Mucosa of descending colon (tissue), 3 donors: ENCODE measurements around the gene TMEM116. TPM values are rescaled to one million over a fixed set of nuclear protein-coding genes. Genes with fewer than 3 reads are reported as not detected.
"Not testable (repeated sequence)": the region's sequence is repeated elsewhere in the genome, so short reads cannot be mapped to it uniquely, and the experiment has no call there.

Source experiments
- ATAC-seq: fragments of 200-7000 bp; cut with Tn5 transposase; one replicate; pipeline ENCODE4 v1.9.1; 2020; ENCODE audit warnings: mild to moderate bottlenecking, moderate library complexity
- DNase-seq, 3 donors: peaks; one replicate each; pipeline ENCODE4 v3.0.0-alpha.2; 2020
- H3K36me3 ChIP-seq: fragments of 200-600 bp; one replicate; pipeline ENCODE4 v1.8.0; 2021; ENCODE audit warnings: low read depth, mild to moderate bottlenecking
- H3K4me1 ChIP-seq: fragments of 200-600 bp; one replicate; pipeline ENCODE4 v1.8.0; 2021; ENCODE audit warnings: low read depth, mild to moderate bottlenecking
- H3K4me3 ChIP-seq: fragments of 200-600 bp; one replicate; pipeline ENCODE4 v1.8.0; 2021; ENCODE audit warnings: mild to moderate bottlenecking
- H3K9me3 ChIP-seq: fragments of 200-600 bp; one replicate; pipeline ENCODE4 v1.8.0; 2021; ENCODE audit warnings: mild to moderate bottlenecking
- CTCF ChIP-seq: fragments of 200-600 bp; IDR thresholded peaks from one replicate; pipeline ENCODE4 v1.8.0; 2022; ENCODE audit warnings: antibody characterized with exemption, mild to moderate bottlenecking
- intact Hi-C, 2 donors: fragments of 100-400 bp; cut with DNase I in 1 of 2; cut with micrococcal nuclease in 1 of 2; formaldehyde crosslinking; loops; one replicate each; pipeline versions ENCODE4 v1.11.0 to v1.11.1; 2022; cut with DNase I, micrococcal nuclease
- total RNA-seq, 3 donors: library from RNA; stranded (reverse); fragmentation: NEBNext Ultra II Directional in 2 of 3; extraction: Animal tissue kit (Norgen Biotek cat#: 25700) in 2 of 3; gene quantifications; one replicate each; pipeline versions ENCODE4 v1.2.1 to v1.2.4, GENCODE V29; 2021 to 2023
- donor health status: DM: no; HTN: no; CAD: no; lungs with moderate emphysema.
- donor health status: DM: no; HTN: no; CAD: no.
- donor health status: DM: no; HTN: yes; CAD: no.

Gene TMEM116
- total RNA-seq, 3 donors from 2014 or later = 11.2 to 12.5 (median 11.4) TPM

GRCh38 chr12:112013601-112014402, 837 bp upstream of the TMEM116 start:
- ATAC-seq (peak; percentile 63), DNase-seq (peak; percentile 75 to 85 (median 75))
- TF ChIP-seq CTCF = no peak
- no peaks in the 10 kb centered on the region for H3K36me3 ChIP-seq
- H3K4me3 ChIP-seq = peak overlapping the region; percentile 92
- peaks cover 22% of the 10 kb centered on the region for H3K4me1 ChIP-seq
- intact Hi-C loops = no loop called here
- H3K9me3 ChIP-seq = no peaks in the 10 kb centered on the region

GRCh38 chr12:112011685-112012084, 1.3 kb downstream of the TMEM116 start:
- H3K36me3 ChIP-seq = no peaks in the 10 kb centered on the region
- DNase-seq (no peak), ATAC-seq (no peak)
- no peaks in the 10 kb centered on the region for H3K9me3 ChIP-seq
- intact Hi-C loops = no loop called here
- H3K4me1 ChIP-seq = peaks cover 30% of the 10 kb centered on the region
- no peak overlapping the region for H3K4me3 ChIP-seq
- TF ChIP-seq CTCF = no peak

- intact Hi-C loops = no loop called here
- Histone ChIP-seq H3K4me3 (no peak overlapping the region), H3K9me3 (no peaks in the 10 kb centered on the region), H3K36me3 (no peaks in the 10 kb centered on the region), H3K4me1 (peaks cover 30% of the 10 kb centered on the region)
- ATAC-seq (no peak), DNase-seq (no peak)
- no peak for TF ChIP-seq CTCF
Measured at GRCh38 chr12:112010415-112011344, 2.3 kb downstream of the TMEM116 start.

- peaks cover 25% of the 10 kb centered on the region for H3K4me1 ChIP-seq
- intact Hi-C loops, H3K9me3 ChIP-seq, H3K36me3 ChIP-seq, H3K4me3 ChIP-seq, DNase-seq, ATAC-seq: not testable (repeated sequence)
Measured at GRCh38 chr12:112009596-112009995, 3.4 kb downstream of the TMEM116 start.

- DNase-seq = no peak
- intact Hi-C loops = no loop called here
- no peak for TF ChIP-seq CTCF
- H3K4me3 ChIP-seq = no peak overlapping the region
- no peaks in the 10 kb centered on the region for H3K9me3 ChIP-seq
- ATAC-seq = no peak
- no peaks in the 10 kb centered on the region for H3K36me3 ChIP-seq
- H3K4me1 ChIP-seq = peaks cover 23% of the 10 kb centered on the region
Measured at GRCh38 chr12:112008918-112009317, 4.0 kb downstream of the TMEM116 start.

- intact Hi-C loops = no loop called here
- DNase-seq (no peak), ATAC-seq (no peak)
- H3K36me3 ChIP-seq = no peaks in the 10 kb centered on the region
- H3K9me3 ChIP-seq = no peaks in the 10 kb centered on the region
- no peak overlapping the region for H3K4me3 ChIP-seq
- no peak for TF ChIP-seq CTCF
- H3K4me1 ChIP-seq = peaks cover 23% of the 10 kb centered on the region
Measured at GRCh38 chr12:112007945-112008344, 5.0 kb downstream of the TMEM116 start.
